ENCODE measurements around the gene LNPK. TPM values are rescaled to one million over a fixed set of nuclear protein-coding genes. Genes with fewer than 3 reads are reported as not detected.

LNPK gene
- total and polyA plus RNA-seq, 9 of the 15 experiments (the other 6 are each of a cell fraction or from before 2014, with no cell fraction given): 6.4 to 40.4 (median 21.3) TPM

GRCh38 chr2:175932675-175933074 is 69.4 kb downstream of the LNPK start:
- ATAC-seq (no peak), FAIRE-seq (no peak), DNase-seq (ENCODE audit: extremely low read depth in 1 of 4, low spot score in 3 of 4) (no peak)
- intact Hi-C loops (cut with micrococcal nuclease): no loop called here
- peaks cover 6 to 34% of the 10 kb centered on the region in 2 experiments; a peak in 3 of 5 replicates for H3K4me1 ChIP-seq (replicated peaks in 1 of 2; ENCODE audit: control insufficient read depth in 2 of 2, insufficient read depth in 2 of 2, low read length in 2 of 2)
- peak; percentile 62 for TF ChIP-seq CEBPB (tag; IDR thresholded peaks at IDR 0.05)
- no peak for TF ChIP-seq ZNF41 (CRISPR knock-in tag; conservative IDR thresholded peaks at IDR 0.05)
- TF ChIP-seq CEBPG (CRISPR knock-in tag; IDR thresholded peaks at IDR 0.05): no peak
- peak in 1 of 2 experiments; percentile 59; a peak in 2 of 4 replicates for TF ChIP-seq CEBPG (tag; conservative IDR thresholded peaks at IDR 0.05 in 1 of 2, IDR thresholded peaks at IDR 0.05 in 1 of 2)
- no peak for TF ChIP-seq SLC30A9 (CRISPR knock-in tag; IDR thresholded peaks at IDR 0.05)
- no peak for TF ChIP-seq RNF2 (IDR thresholded peaks at IDR 0.05)
- TF ChIP-seq ZKSCAN3 (CRISPR knock-in tag; IDR thresholded peaks at IDR 0.05): no peak
- ChIA-PET CTCF (ENCODE audit: low intra/inter-chr PET ratio) (no interaction called here), POLR2A (no interaction called here)
- H3K4me3 ChIP-seq: no peak overlapping the region
- H3K27me3 ChIP-seq (ENCODE audit: control insufficient read depth in 2 of 2, insufficient read depth in 2 of 2, low read length in 2 of 2): no peaks in the 10 kb centered on the region
- no peaks in the 10 kb centered on the region for H4K20me1 ChIP-seq (replicated peaks; ENCODE audit: control insufficient read depth, insufficient read depth, low read length)
- H2AFZ ChIP-seq (ENCODE audit: low read depth, low read length): no peak overlapping the region
- H3K27ac ChIP-seq (ENCODE audit: extremely low read depth, low read depth, low read length): no peak overlapping the region
- H3K4me2 ChIP-seq (ENCODE audit: insufficient read depth, low read length): no peak overlapping the region
- H3K9me1 ChIP-seq (ENCODE audit: control insufficient read depth, insufficient read depth, low read length): no peaks in the 10 kb centered on the region
- no peaks in the 10 kb centered on the region for H3K9me3 ChIP-seq (replicated peaks; ENCODE audit: control insufficient read depth, insufficient read depth, low read depth, low read length)
- H3K9ac ChIP-seq (ENCODE audit: insufficient read depth in 1 of 2, low read depth in 2 of 2, low read length in 2 of 2): no peak overlapping the region
- BruUV-seq (replicated peaks): no TSS peak
- 91% methylated on average over 2 of the region's 2 CpGs for WGBS (ENCODE audit: insufficient coverage, low coverage, missing lambda C conversion rate)
- in situ Hi-C loops (cut with MboI): no loop called here
- H3K79me2 ChIP-seq (ENCODE audit: control insufficient read depth, insufficient read depth, low read length): no peaks in the 10 kb centered on the region
- H3K36me3 ChIP-seq (ENCODE audit: control insufficient read depth, insufficient read depth, low read length): peaks cover 26% of the 10 kb centered on the region

DNA sequence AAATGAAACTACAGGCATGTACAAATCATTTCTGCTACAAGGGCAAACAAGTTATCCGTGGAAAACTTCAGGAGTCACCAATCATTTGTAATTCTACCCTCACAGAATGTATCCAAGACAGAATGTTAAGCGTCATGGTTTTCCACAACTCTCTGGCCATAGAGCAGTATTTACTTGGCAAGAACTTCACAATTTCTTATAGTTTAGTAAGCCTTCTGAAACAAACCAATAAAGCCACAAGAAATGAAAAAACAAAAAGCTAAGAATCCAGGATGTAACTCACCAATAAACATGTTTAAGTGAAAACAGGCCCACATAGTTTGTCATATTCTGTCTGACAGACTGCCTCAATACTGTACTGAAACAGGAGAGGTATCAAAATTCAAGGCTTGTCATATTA is 70.3 kb downstream of the LNPK start:
- FAIRE-seq (no peak), DNase-seq (ENCODE audit: extremely low read depth in 1 of 4, low spot score in 3 of 4) (no peak), ATAC-seq (no peak)
- WGBS (ENCODE audit: insufficient coverage, low coverage, missing lambda C conversion rate): 74% methylated on average over 2 of the region's 2 CpGs
- ChIA-PET POLR2A (no interaction called here), CTCF (ENCODE audit: low intra/inter-chr PET ratio) (no interaction called here)
- no peak overlapping the region for H2AFZ ChIP-seq (ENCODE audit: low read depth, low read length)
- no peak overlapping the region for H3K4me2 ChIP-seq (ENCODE audit: insufficient read depth, low read length)
- no peak overlapping the region for H3K4me3 ChIP-seq
- H3K9ac ChIP-seq (ENCODE audit: insufficient read depth in 1 of 2, low read depth in 2 of 2, low read length in 2 of 2): no peak overlapping the region
- no TSS peak for BruUV-seq (replicated peaks)
- H3K79me2 ChIP-seq (ENCODE audit: control insufficient read depth, insufficient read depth, low read length): no peaks in the 10 kb centered on the region
- intact Hi-C loops (cut with micrococcal nuclease): no loop called here
- H3K27me3 ChIP-seq (ENCODE audit: control insufficient read depth in 2 of 2, insufficient read depth in 2 of 2, low read length in 2 of 2): no peaks in the 10 kb centered on the region
- no peaks in the 10 kb centered on the region for H3K9me1 ChIP-seq (ENCODE audit: control insufficient read depth, insufficient read depth, low read length)
- H3K9me3 ChIP-seq (replicated peaks; ENCODE audit: control insufficient read depth, insufficient read depth, low read depth, low read length): no peaks in the 10 kb centered on the region
- H3K27ac ChIP-seq (ENCODE audit: extremely low read depth, low read depth, low read length): no peak overlapping the region
- peaks cover 6 to 28% of the 10 kb centered on the region in 2 experiments; a peak in 3 of 5 replicates for H3K4me1 ChIP-seq (replicated peaks in 1 of 2; ENCODE audit: control insufficient read depth in 2 of 2, insufficient read depth in 2 of 2, low read length in 2 of 2)
- in situ Hi-C loops (cut with MboI): no loop called here
- no peaks in the 10 kb centered on the region for H4K20me1 ChIP-seq (replicated peaks; ENCODE audit: control insufficient read depth, insufficient read depth, low read length)
- H3K36me3 ChIP-seq (ENCODE audit: control insufficient read depth, insufficient read depth, low read length): peaks cover 22% of the 10 kb centered on the region
- TF ChIP-seq TBL1XR1 (IDR thresholded peaks at IDR 0.05; ENCODE audit: low read length in 2 of 2): no peak
- TF ChIP-seq FOXP1 (CRISPR knock-in tag; IDR thresholded peaks at IDR 0.05): no peak
- no peak for TF ChIP-seq ZHX1 (conservative IDR thresholded peaks at IDR 0.05; ENCODE audit: low read length)
- no peak for TF ChIP-seq STAG1 (CRISPR knock-in tag; IDR thresholded peaks at IDR 0.05; ENCODE audit: borderline replicate concordance)
- no peak for TF ChIP-seq CBX3 (IDR thresholded peaks at IDR 0.05; ENCODE audit: borderline replicate concordance in 1 of 2, low read length in 2 of 2)
- no peak for TF ChIP-seq TFAP4 (CRISPR knock-in tag; IDR thresholded peaks at IDR 0.05; ENCODE audit: borderline replicate concordance)
- TF ChIP-seq ZFPM2 (CRISPR knock-in tag; IDR thresholded peaks at IDR 0.05): no peak
- TF ChIP-seq MTA3 (IDR thresholded peaks at IDR 0.05; ENCODE audit: borderline replicate concordance): no peak
- TF ChIP-seq CHD2 (IDR thresholded peaks at IDR 0.05; ENCODE audit: low read depth, low read length): no peak

All from K562 (cell line).